ENCODE data around the gene CCER1.

The CCER1 gene

GRCh38 chr12:90916516-90916915, 38.5 kb downstream of the CCER1 start:
- DNase-seq = no peak

GRCh38 chr12:90915353-90915752, 39.6 kb downstream of the CCER1 start:
- no peak for DNase-seq

GRCh38 chr12:90910958-90911357, 44.0 kb downstream of the CCER1 start:
- DNase-seq = no peak

- DNase-seq = no peak
Observed at GRCh38 chr12:90909069-90909770, 45.8 kb downstream of the CCER1 start.

GRCh38 chr12:90908465-90908864, 46.5 kb downstream of the CCER1 start:
- DNase-seq = no peak

GRCh38 chr12:90905691-90906370, 49.1 kb downstream of the CCER1 start:
- DNase-seq = no peak

- no peak for DNase-seq
Observed at GRCh38 chr12:90902596-90902995, 52.4 kb downstream of the CCER1 start.

All from CD4-positive, alpha-beta T cell treated with Interleukin-17A for 4 hours (primary cell).